IMR-90 (cell line): ENCODE data around the gene PLAGL1. TPM values are rescaled to one million over a fixed set of nuclear protein-coding genes. Genes with fewer than 3 reads are reported as not detected.

Source experiments
- ATAC-seq: fragments of 200-7000 bp; cut with Tn5 transposase; 2 replicates; pipeline ENCODE4 v1.9.1; 2020; ENCODE audit warnings: low read depth, mild to moderate bottlenecking, moderate library complexity
- BruUV-seq: library from RNA; stranded (reverse); fragments of 400-500 nt; replicated peaks from 2 replicates; lab custom pipeline; 2021; lab: Mats Ljungman, UMichigan
- CTCF ChIA-PET: fragments of 300-600 bp; formaldehyde crosslinking; extraction: SDS; loops from one replicate; lab custom pipeline; 2021; ENCODE audit warnings: antibody characterized with exemption; lab: Yijun Ruan, JAX
- POLR2A ChIA-PET: fragments of 300-600 bp; sonication (Branson Sonifier 250); formaldehyde crosslinking; loops from one replicate; lab custom pipeline; 2022; ENCODE audit warnings: antibody characterized with exemption; ENCODE audit not compliant: unreplicated experiment; lab: Charles Lee
- DNase-seq: peaks from one replicate; pipeline ENCODE4 v3.0.0; 2013
- H2AFZ ChIP-seq: replicated peaks from 2 replicates; pipeline ENCODE3; 2013; ENCODE audit warnings: low read length, mild to moderate bottlenecking; ENCODE audit not compliant: poor library complexity
- H2AK5ac ChIP-seq: 2 replicates; pipeline ENCODE4 v1.6.1; 2013; ENCODE audit warnings: low read depth, low read length, inconsistent platforms
- H2AK9ac ChIP-seq: replicated peaks from 2 replicates; pipeline ENCODE3; 2013; ENCODE audit warnings: mild to moderate bottlenecking, low read depth, low read length, moderate library complexity; ENCODE audit not compliant: poor library complexity
- H2BK120ac ChIP-seq: 2 replicates; pipeline ENCODE4 v1.6.1; 2013; ENCODE audit warnings: low read depth, low read length, inconsistent platforms
- H2BK15ac ChIP-seq: 3 replicates; pipeline ENCODE4 v1.6.1; 2013; ENCODE audit warnings: low read depth, low read length, inconsistent platforms
- H2BK20ac ChIP-seq: 2 replicates; pipeline ENCODE4 v1.6.1; 2013; ENCODE audit warnings: low read depth, mild to moderate bottlenecking, inconsistent platforms, low read length, moderate library complexity
- H2BK5ac ChIP-seq: 2 replicates; pipeline ENCODE4 v1.6.1; 2013; ENCODE audit warnings: mild to moderate bottlenecking, low read depth, low read length, inconsistent platforms; ENCODE audit not compliant: poor library complexity, severe bottlenecking
- H3K14ac ChIP-seq: replicated peaks from 2 replicates; pipeline ENCODE4 v1.6.1; 2013; ENCODE audit warnings: low read depth, low read length, inconsistent platforms
- H3K18ac ChIP-seq: 2 replicates; pipeline ENCODE4 v1.6.1; 2013; ENCODE audit warnings: low read depth, low read length, control low read depth
- H3K23ac ChIP-seq: 2 replicates; pipeline ENCODE4 v1.6.1; 2013; ENCODE audit warnings: low read depth, low read length, inconsistent platforms
- H3K27ac ChIP-seq: 2 replicates; pipeline ENCODE4 v1.5.1; 2013; ENCODE audit warnings: mild to moderate bottlenecking, control low read depth, low read length; ENCODE audit not compliant: insufficient read depth
- H3K27me3 ChIP-seq: 2 replicates; pipeline ENCODE4 v1.6.1; 2013; ENCODE audit warnings: low read length; ENCODE audit not compliant: control insufficient read depth, insufficient read depth
- H3K36me3 ChIP-seq: 2 replicates; pipeline ENCODE4 v1.6.1; 2013; ENCODE audit warnings: low read length, mixed read lengths; ENCODE audit not compliant: control insufficient read depth, insufficient read depth
- H3K4ac ChIP-seq: 2 replicates; pipeline ENCODE4 v1.6.1; 2013; ENCODE audit warnings: low read depth, low read length, inconsistent platforms
- H3K4me1 ChIP-seq: 2 replicates; pipeline ENCODE4 v1.6.1; 2013; ENCODE audit warnings: low read length, mixed read lengths; ENCODE audit not compliant: control insufficient read depth, insufficient read depth
- H3K4me2 ChIP-seq: 2 replicates; pipeline ENCODE4 v1.6.1; 2013; ENCODE audit warnings: low read depth, mild to moderate bottlenecking, control low read depth, low read length, moderate library complexity
- H3K4me3 ChIP-seq: 2 replicates; pipeline ENCODE4 v1.5.1; 2013; ENCODE audit warnings: low read depth, mild to moderate bottlenecking, control low read depth, low read length, moderate library complexity; ENCODE audit not compliant: insufficient read depth
- H3K56ac ChIP-seq: 2 replicates; pipeline ENCODE4 v1.6.1; 2013; ENCODE audit warnings: low read length, inconsistent platforms; ENCODE audit not compliant: insufficient read depth; ENCODE audit errors: extremely low read depth
- H3K79me1 ChIP-seq, 2 experiments: 2 replicates each; pipeline ENCODE4 v1.6.1; 2013; ENCODE audit warnings: low read length in 2 of 2, inconsistent platforms in 1 of 2, low read depth in 1 of 2
- H3K9ac ChIP-seq: 2 replicates; pipeline ENCODE4 v1.6.1; 2013; ENCODE audit warnings: low read depth, low read length, control low read depth
- H3K9me1 ChIP-seq: 2 replicates; pipeline ENCODE4 v1.6.1; 2013; ENCODE audit warnings: low read length, inconsistent platforms; ENCODE audit not compliant: insufficient read depth
- H3K9me3 ChIP-seq: 2 replicates; pipeline ENCODE4 v1.6.1; 2013; ENCODE audit warnings: low read length; ENCODE audit not compliant: control insufficient read depth, insufficient read depth
- H4K20me1 ChIP-seq: 2 replicates; pipeline ENCODE4 v1.6.1; 2013; ENCODE audit warnings: low read length, inconsistent platforms; ENCODE audit not compliant: insufficient read depth
- H4K5ac ChIP-seq: 2 replicates; pipeline ENCODE4 v1.6.1; 2013; ENCODE audit warnings: mild to moderate bottlenecking, low read depth, low read length, control low read depth
- H4K8ac ChIP-seq, 2 experiments: 2 replicates each; pipeline ENCODE4 v1.6.1; 2013; ENCODE audit warnings: low read depth in 2 of 2, low read length in 2 of 2, control low read depth in 1 of 2, inconsistent platforms in 1 of 2
- H4K91ac ChIP-seq: 2 replicates; pipeline ENCODE4 v1.6.1; 2013; ENCODE audit warnings: low read depth, low read length, inconsistent platforms; ENCODE audit not compliant: insufficient read depth
- BHLHE40 ChIP-seq: fragments of 150-350 bp; IDR thresholded peaks from 2 replicates; pipeline ENCODE4 v1.6.1; 2016; ENCODE audit warnings: mild to moderate bottlenecking, low read depth, low read length
- CEBPB ChIP-seq: IDR thresholded peaks from 2 replicates; pipeline ENCODE4 v1.6.1; 2012; ENCODE audit warnings: low read depth, low read length, improper control_type of control experiment
- CHD1 ChIP-seq: IDR thresholded peaks from 2 replicates; pipeline ENCODE4 v1.6.1; 2012; ENCODE audit warnings: low read depth, low read length, improper control_type of control experiment
- ELK1 ChIP-seq: fragments of 150-350 bp; IDR thresholded peaks from 2 replicates; pipeline ENCODE4 v1.6.1; 2016; ENCODE audit warnings: low read depth, mild to moderate bottlenecking, low read length, moderate library complexity, borderline replicate concordance
- FOS ChIP-seq: fragments of 150-350 bp; IDR thresholded peaks from 2 replicates; pipeline ENCODE4 v1.6.1; 2016; ENCODE audit warnings: low read depth, low read length
- MAZ ChIP-seq: IDR thresholded peaks from 2 replicates; pipeline ENCODE4 v1.6.1; 2012; ENCODE audit warnings: low read depth, mild to moderate bottlenecking, low read length, improper control_type of control experiment, moderate library complexity, borderline replicate concordance
- NFE2L2 ChIP-seq: fragments of 150-350 bp; IDR thresholded peaks from 2 replicates; pipeline ENCODE4 v1.6.1; 2016; ENCODE audit warnings: low read depth, mild to moderate bottlenecking, low read length
- POLR2A ChIP-seq: IDR thresholded peaks from 2 replicates; pipeline ENCODE4 v1.6.1; 2012; ENCODE audit warnings: mild to moderate bottlenecking, low read depth, low read length
- RAD21 ChIP-seq: IDR thresholded peaks from 2 replicates; pipeline ENCODE4 v1.6.1; 2012; ENCODE audit warnings: low read length, improper control_type of control experiment
- RFX5 ChIP-seq: IDR thresholded peaks from 2 replicates; pipeline ENCODE4 v1.8.0; 2012; ENCODE audit warnings: low read depth, mild to moderate bottlenecking, low read length, moderate library complexity
- SMC3 ChIP-seq: fragments of 150-350 bp; IDR thresholded peaks from 2 replicates; pipeline ENCODE4 v1.6.1; 2016; ENCODE audit warnings: low read depth, mild to moderate bottlenecking, antibody characterized with exemption, low read length, moderate library complexity
- USF2 ChIP-seq: fragments of 150-350 bp; IDR thresholded peaks from 2 replicates; pipeline ENCODE4 v1.6.1; 2017; ENCODE audit warnings: mild to moderate bottlenecking, antibody characterized with exemption, low read length, low read depth
- WGBS, 2 experiments: methylation state at CpG; one replicate each; pipeline versions ENCODE4 v1.1.5 to v1.1.7; 2013; ENCODE audit warnings: missing lambda C conversion rate in 2 of 2; ENCODE audit not compliant: insufficient read length in 1 of 2; ENCODE audit errors: extremely low coverage in 2 of 2; 5-methylcytosine and 5-hydroxymethylcytosine counted together
- dilution Hi-C: fragments of 300-500 bp; cut with HindIII; formaldehyde crosslinking; loops from one replicate; pipeline ENCODE4 v1.14.3; 2018; ENCODE audit warnings: low sequenced_read_pairs; ENCODE audit not compliant: unreplicated experiment
- in situ Hi-C: fragments of 300-500 bp; cut with MboI; formaldehyde crosslinking; loops from 3 replicates; pipeline ENCODE4 v1.14.3; 2019; ENCODE audit warnings: low sequenced_read_pairs, inconsistent platforms, mixed read lengths
- intact Hi-C: fragments of 100-400 bp; cut with micrococcal nuclease; formaldehyde crosslinking; loops from 2 replicates; pipeline ENCODE4 v1.10.0; 2022
- polyA plus RNA-seq, 3 experiments: library from polyadenylated mRNA; depleted of rRNA; stranded (reverse); fragments of >200 nt; gene quantifications; 2 replicates each; pipeline ENCODE4 v1.2.3, GENCODE V29; 2012; ENCODE audit warnings: low replicate concordance in 1 of 3
- total RNA-seq: library from RNA; depleted of rRNA; stranded (reverse); fragments of >200 nt; gene quantifications from 2 replicates; pipeline ENCODE4 v1.2.3, GENCODE V29; 2012

PLAGL1 gene
- total and polyA plus RNA-seq, 2 of the 4 experiments (the other 2 are of a cell fraction): 23.3 to 73.8 TPM

GRCh38 chr6:143934867-143935266 lies 73.2 kb downstream of the PLAGL1 start:
- no peak overlapping the region for H4K8ac ChIP-seq
- H3K9me3 ChIP-seq: no peaks in the 10 kb centered on the region
- BruUV-seq: no TSS peak
- H2AK5ac ChIP-seq: no peak overlapping the region
- H4K5ac ChIP-seq: no peak overlapping the region
- no peak overlapping the region for H4K91ac ChIP-seq
- H3K4me2 ChIP-seq: no peak overlapping the region
- DNase-seq (no peak), ATAC-seq (no peak)
- H3K79me1 ChIP-seq: no peaks in the 10 kb centered on the region
- no peak overlapping the region for H3K23ac ChIP-seq
- no peaks in the 10 kb centered on the region for H3K4me1 ChIP-seq
- WGBS, 2 experiments: no CpG with 5 or more reads among the region's 4 CpGs
- in situ Hi-C loops (no loop called here), intact Hi-C loops (no loop called here), dilution Hi-C loops (no loop called here)
- no peaks in the 10 kb centered on the region for H3K36me3 ChIP-seq
- H2AFZ ChIP-seq: no peak overlapping the region
- ChIA-PET CTCF (interaction anchor here (0.6 kb wide), 1 partner anchor 250 kb away, joined by 4 read pairs; no protein-coding TSS in a partner anchor), POLR2A (no interaction called here)
- no peak overlapping the region for H2BK20ac ChIP-seq
- H3K27ac ChIP-seq: no peak overlapping the region
- no peak overlapping the region for H3K4ac ChIP-seq
- H2BK5ac ChIP-seq: no peak overlapping the region
- H2BK15ac ChIP-seq: no peak overlapping the region
- H3K14ac ChIP-seq: no peak overlapping the region
- H2BK120ac ChIP-seq: no peak overlapping the region
- H3K27me3 ChIP-seq: peaks cover 4% of the 10 kb centered on the region
- no peak overlapping the region for H2AK9ac ChIP-seq
- no peak overlapping the region for H3K9ac ChIP-seq
- no peak overlapping the region for H3K4me3 ChIP-seq
- H4K20me1 ChIP-seq: no peaks in the 10 kb centered on the region
- no peak overlapping the region for H3K18ac ChIP-seq
- no peak for TF ChIP-seq FOS
- TF ChIP-seq MAZ: no peak
- TF ChIP-seq NFE2L2: no peak
- TF ChIP-seq CEBPB: no peak
- TF ChIP-seq RAD21: no peak
- TF ChIP-seq CHD1: no peak
- TF ChIP-seq BHLHE40: no peak
- no peak for TF ChIP-seq SMC3
- no peak for TF ChIP-seq RFX5
- TF ChIP-seq POLR2A: no peak
- TF ChIP-seq USF2: no peak
- TF ChIP-seq ELK1: no peak
- H3K56ac ChIP-seq: no peak overlapping the region
- no peaks in the 10 kb centered on the region for H3K9me1 ChIP-seq
